ENCODE results near the gene TMEM255B. TPM values are rescaled to one million over a fixed set of nuclear protein-coding genes. Genes with fewer than 3 reads are reported as not detected.

The TMEM255B gene
- polyA plus RNA-seq, 3 donors = 5.1 to 7.5 (median 5.9) TPM

DNA sequence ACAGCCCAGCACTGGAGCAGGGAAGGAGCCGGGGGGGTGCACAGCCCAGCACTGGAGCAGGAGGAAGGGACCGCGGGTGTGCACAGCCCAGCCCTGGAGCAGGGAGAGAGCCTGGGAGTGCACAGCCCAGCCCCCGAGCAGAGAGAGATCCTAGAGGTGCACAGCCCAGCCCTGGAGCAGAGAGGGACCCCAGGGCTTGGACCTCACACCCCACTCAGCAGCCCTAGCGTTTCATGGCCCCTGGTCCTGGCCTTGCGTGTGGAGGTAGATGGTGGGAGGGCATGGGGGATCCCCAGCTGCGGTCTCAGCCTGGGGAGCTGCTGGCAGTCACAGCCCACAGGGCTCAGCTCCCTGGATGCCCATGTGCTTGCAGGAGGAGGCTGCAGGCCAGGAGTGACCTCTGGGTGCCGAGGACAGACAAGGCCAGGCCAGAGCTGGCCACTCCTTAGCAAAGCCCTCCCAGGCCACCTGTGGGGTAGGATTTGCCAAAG is 79.7 kb downstream of the TMEM255B start:
- TF ChIP-seq, protein P1, sequence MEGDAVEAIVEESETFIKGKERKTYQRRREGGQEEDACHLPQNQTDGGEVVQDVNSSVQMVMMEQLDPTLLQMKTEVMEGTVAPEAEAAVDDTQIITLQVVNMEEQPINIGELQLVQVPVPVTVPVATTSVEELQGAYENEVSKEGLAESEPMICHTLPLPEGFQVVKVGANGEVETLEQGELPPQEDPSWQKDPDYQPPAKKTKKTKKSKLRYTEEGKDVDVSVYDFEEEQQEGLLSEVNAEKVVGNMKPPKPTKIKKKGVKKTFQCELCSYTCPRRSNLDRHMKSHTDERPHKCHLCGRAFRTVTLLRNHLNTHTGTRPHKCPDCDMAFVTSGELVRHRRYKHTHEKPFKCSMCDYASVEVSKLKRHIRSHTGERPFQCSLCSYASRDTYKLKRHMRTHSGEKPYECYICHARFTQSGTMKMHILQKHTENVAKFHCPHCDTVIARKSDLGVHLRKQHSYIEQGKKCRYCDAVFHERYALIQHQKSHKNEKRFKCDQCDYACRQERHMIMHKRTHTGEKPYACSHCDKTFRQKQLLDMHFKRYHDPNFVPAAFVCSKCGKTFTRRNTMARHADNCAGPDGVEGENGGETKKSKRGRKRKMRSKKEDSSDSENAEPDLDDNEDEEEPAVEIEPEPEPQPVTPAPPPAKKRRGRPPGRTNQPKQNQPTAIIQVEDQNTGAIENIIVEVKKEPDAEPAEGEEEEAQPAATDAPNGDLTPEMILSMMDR (IDR thresholded peaks at IDR 0.05) = no peak
- Histone ChIP-seq H3K27me3 (ENCODE audit: control insufficient read depth in 2 of 2, insufficient read depth in 2 of 2, low read length in 2 of 2) (peaks cover 0 to 15% of the 10 kb centered on the region in 2 donors), H3K4me1 (ENCODE audit: control insufficient read depth in 1 of 2, insufficient read depth in 2 of 2, low read length in 2 of 2) (no peaks in the 10 kb centered on the region), H3K9ac (ENCODE audit: insufficient read depth, low read length, poor library complexity, severe bottlenecking) (no peak overlapping the region), H2AFZ (ENCODE audit: insufficient read depth, low read depth, low read length, poor library complexity, severe bottlenecking) (no peak overlapping the region), H3K9me3 (replicated peaks in 1 of 2; ENCODE audit: control insufficient read depth in 1 of 2, insufficient read depth in 1 of 2, low read length in 2 of 2) (no peaks in the 10 kb centered on the region), H3K27ac (ENCODE audit: low read depth in 1 of 2, low read length in 2 of 2) (no peak overlapping the region), H4K20me1 (ENCODE audit: insufficient read depth, low read length) (no peaks in the 10 kb centered on the region), H3K79me2 (ENCODE audit: insufficient read depth, low read length) (no peaks in the 10 kb centered on the region), H3K36me3 (replicated peaks in 1 of 2; ENCODE audit: control insufficient read depth in 1 of 2, insufficient read depth in 2 of 2, low read length in 2 of 2) (no peaks in the 10 kb centered on the region), H3K4me3 (replicated peaks in 1 of 3; ENCODE audit: low read depth in 2 of 3, low read length in 3 of 3) (no peak overlapping the region), H3K4me2 (replicated peaks; ENCODE audit: extremely low read depth, low read length, poor library complexity, severe bottlenecking) (no peak overlapping the region)
- no peak for DNase-seq
- H3K4me3 Mint-ChIP-seq = no peak overlapping the region
- H3K9me3 Mint-ChIP-seq = peaks cover 0 to 11% (median 2%) of the 10 kb centered on the region in 7 donors
- H3K27me3 Mint-ChIP-seq (ENCODE audit: low read depth in 3 of 3) = peaks cover 15 to 30% (median 18%) of the 10 kb centered on the region in 3 donors
- no peak overlapping the region for H3K27ac Mint-ChIP-seq
- H3K4me1 Mint-ChIP-seq = peaks cover 11% of the 10 kb centered on the region
- peaks cover 10 to 34% of the 10 kb centered on the region in 2 donors for H3K36me3 Mint-ChIP-seq
- 96% methylated on average over 4 of the region's 8 CpGs for WGBS (ENCODE audit: insufficient coverage)
- intact Hi-C loops (cut with micrococcal nuclease) = no loop called here

DNA sequence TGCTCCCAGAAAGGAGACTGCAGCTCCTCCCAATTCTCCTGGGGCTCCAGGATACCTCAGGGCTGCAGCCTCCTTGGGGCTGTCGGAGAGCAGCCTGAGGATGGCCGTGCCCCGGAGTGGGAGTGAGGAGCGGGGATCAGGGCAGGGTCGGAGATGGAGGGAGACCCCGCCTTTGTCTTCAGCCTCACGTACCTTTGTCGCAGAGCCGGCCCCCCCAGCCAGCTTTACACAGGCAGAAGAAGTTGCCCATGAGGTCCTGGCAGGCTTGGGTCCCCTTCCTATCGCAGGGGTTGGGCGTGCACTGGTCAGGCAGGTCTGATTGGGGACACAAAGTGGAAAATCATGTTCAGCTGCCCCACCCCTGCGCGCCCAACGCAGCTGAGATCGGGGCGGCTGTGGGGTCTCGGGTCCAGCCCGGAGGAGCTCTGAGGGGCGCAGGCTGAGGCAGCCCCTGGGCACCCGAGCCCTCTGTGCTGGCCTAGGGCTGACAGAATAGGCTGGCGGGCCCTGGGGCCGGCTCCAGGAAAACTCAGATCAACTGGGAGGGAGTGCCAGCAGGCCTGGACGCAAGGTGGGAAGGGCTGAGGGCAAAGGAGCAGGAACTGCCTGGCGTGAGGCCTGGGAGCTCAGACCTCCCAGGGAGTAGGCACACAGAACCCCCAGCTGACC is 80.6 kb downstream of the TMEM255B start:
- Histone ChIP-seq H3K4me3 (replicated peaks in 1 of 3; ENCODE audit: low read depth in 2 of 3, low read length in 3 of 3) (no peak overlapping the region), H3K9me3 (replicated peaks in 1 of 2; ENCODE audit: control insufficient read depth in 1 of 2, insufficient read depth in 1 of 2, low read length in 2 of 2) (no peaks in the 10 kb centered on the region), H3K27ac (ENCODE audit: low read depth in 1 of 2, low read length in 2 of 2) (no peak overlapping the region), H2AFZ (ENCODE audit: insufficient read depth, low read depth, low read length, poor library complexity, severe bottlenecking) (no peak overlapping the region), H3K36me3 (replicated peaks in 1 of 2; ENCODE audit: control insufficient read depth in 1 of 2, insufficient read depth in 2 of 2, low read length in 2 of 2) (no peaks in the 10 kb centered on the region), H3K4me2 (replicated peaks; ENCODE audit: extremely low read depth, low read length, poor library complexity, severe bottlenecking) (no peak overlapping the region), H3K9ac (ENCODE audit: insufficient read depth, low read length, poor library complexity, severe bottlenecking) (no peak overlapping the region), H3K4me1 (ENCODE audit: control insufficient read depth in 1 of 2, insufficient read depth in 2 of 2, low read length in 2 of 2) (no peaks in the 10 kb centered on the region), H4K20me1 (ENCODE audit: insufficient read depth, low read length) (no peaks in the 10 kb centered on the region), H3K27me3 (ENCODE audit: control insufficient read depth in 2 of 2, insufficient read depth in 2 of 2, low read length in 2 of 2) (peaks cover 0 to 20% of the 10 kb centered on the region in 2 donors), H3K79me2 (ENCODE audit: insufficient read depth, low read length) (no peaks in the 10 kb centered on the region)
- Mint-ChIP-seq H3K27me3 (ENCODE audit: low read depth in 3 of 3) (peaks cover 18 to 38% (median 23%) of the 10 kb centered on the region in 3 donors), H3K27ac (no peak overlapping the region), H3K4me1 (peaks cover 11% of the 10 kb centered on the region), H3K36me3 (peaks cover 5 to 32% of the 10 kb centered on the region in 2 donors), H3K9me3 (peaks cover 0 to 10% (median 5%) of the 10 kb centered on the region in 7 donors), H3K4me3 (no peak overlapping the region)
- 93% methylated on average over 24 of the region's 24 CpGs for WGBS (ENCODE audit: insufficient coverage)
- no peak for DNase-seq
- intact Hi-C loops (cut with micrococcal nuclease) = no loop called here
- TF ChIP-seq, protein P1 (IDR thresholded peaks at IDR 0.05) = no peak

Measured in CD14-positive monocyte (primary cell).